Mucosa of stomach (tissue), 1 donor: ENCODE data around the gene PNCK.

ENCODE experiments used
- H3K27me3 ChIP-seq: one replicate; pipeline ENCODE4 v1.7.0; 2013; ENCODE audit warnings: mild to moderate bottlenecking, low read length; ENCODE audit not compliant: control insufficient read depth, insufficient read depth
- H3K36me3 ChIP-seq: one replicate; pipeline ENCODE4 v1.7.0; 2013; ENCODE audit warnings: low read length; ENCODE audit not compliant: control insufficient read depth, insufficient read depth
- H3K4me1 ChIP-seq: one replicate; pipeline ENCODE4 v1.7.0; 2013; ENCODE audit warnings: mild to moderate bottlenecking, low read length; ENCODE audit not compliant: control insufficient read depth, insufficient read depth
- H3K4me3 ChIP-seq: one replicate; pipeline ENCODE4 v1.7.0; 2013; ENCODE audit warnings: low read length
- H3K9ac ChIP-seq: one replicate; pipeline ENCODE4 v1.7.0; 2013; ENCODE audit warnings: mild to moderate bottlenecking, low read length, moderate library complexity
- H3K9me3 ChIP-seq: one replicate; pipeline ENCODE4 v1.7.0; 2013; ENCODE audit warnings: mild to moderate bottlenecking, low read length, moderate library complexity; ENCODE audit not compliant: control insufficient read depth
- donor health status: Pancreatic carcinoma.

PNCK gene

GRCh38 chrX:153638436-153639176 lies 35.0 kb downstream of the PNCK start:
- Histone ChIP-seq H3K9ac (no peak overlapping the region), H3K4me3 (no peak overlapping the region), H3K36me3 (no peaks in the 10 kb centered on the region), H3K9me3 (no peaks in the 10 kb centered on the region), H3K27me3 (peaks cover 22% of the 10 kb centered on the region), H3K4me1 (no peaks in the 10 kb centered on the region)

- Histone ChIP-seq H3K4me1 (no peaks in the 10 kb centered on the region), H3K4me3 (no peak overlapping the region), H3K9me3 (no peaks in the 10 kb centered on the region), H3K36me3 (no peaks in the 10 kb centered on the region), H3K27me3 (peaks cover 16% of the 10 kb centered on the region), H3K9ac (no peak overlapping the region)
Observed at GRCh38 chrX:153638041-153638371, 35.6 kb downstream of the PNCK start.

- Histone ChIP-seq H3K9me3 (no peaks in the 10 kb centered on the region), H3K27me3 (peaks cover 11% of the 10 kb centered on the region), H3K9ac (no peak overlapping the region), H3K4me1 (no peaks in the 10 kb centered on the region), H3K4me3 (no peak overlapping the region), H3K36me3 (no peaks in the 10 kb centered on the region)
Observed at GRCh38 chrX:153637121-153638040, 36.2 kb downstream of the PNCK start.

- Histone ChIP-seq H3K36me3 (no peaks in the 10 kb centered on the region), H3K27me3 (peaks cover 9% of the 10 kb centered on the region), H3K4me1 (no peaks in the 10 kb centered on the region), H3K9me3 (no peaks in the 10 kb centered on the region), H3K4me3 (no peak overlapping the region), H3K9ac (no peak overlapping the region)
Observed at GRCh38 chrX:153636716-153637115, 36.9 kb downstream of the PNCK start.

- H3K9me3 ChIP-seq = no peaks in the 10 kb centered on the region
- no peaks in the 10 kb centered on the region for H3K4me1 ChIP-seq
- no peak overlapping the region for H3K9ac ChIP-seq
- no peak overlapping the region for H3K4me3 ChIP-seq
- no peaks in the 10 kb centered on the region for H3K36me3 ChIP-seq
- H3K27me3 ChIP-seq = peaks cover 4% of the 10 kb centered on the region
Observed at GRCh38 chrX:153635788-153636668, 37.6 kb downstream of the PNCK start.

GRCh38 chrX:153635388-153635787 lies 38.2 kb downstream of the PNCK start:
- Histone ChIP-seq H3K4me1 (no peaks in the 10 kb centered on the region), H3K9ac (no peak overlapping the region), H3K9me3 (no peaks in the 10 kb centered on the region), H3K27me3 (peaks cover 4% of the 10 kb centered on the region), H3K4me3 (no peak overlapping the region), H3K36me3 (no peaks in the 10 kb centered on the region)

- Histone ChIP-seq H3K36me3 (no peaks in the 10 kb centered on the region), H3K27me3 (peaks cover 4% of the 10 kb centered on the region), H3K9ac (no peak overlapping the region), H3K9me3 (no peaks in the 10 kb centered on the region), H3K4me3 (no peak overlapping the region), H3K4me1 (no peaks in the 10 kb centered on the region)
Observed at GRCh38 chrX:153634832-153635231, 38.8 kb downstream of the PNCK start.

GRCh38 chrX:153634236-153634635 lies 39.4 kb downstream of the PNCK start:
- Histone ChIP-seq H3K27me3 (peaks cover 4% of the 10 kb centered on the region), H3K4me3 (no peak overlapping the region), H3K9me3 (no peaks in the 10 kb centered on the region), H3K4me1 (no peaks in the 10 kb centered on the region), H3K9ac (no peak overlapping the region), H3K36me3 (no peaks in the 10 kb centered on the region)

GRCh38 chrX:153633607-153634180 lies 39.9 kb downstream of the PNCK start:
- no peaks in the 10 kb centered on the region for H3K36me3 ChIP-seq
- no peaks in the 10 kb centered on the region for H3K9me3 ChIP-seq
- no peak overlapping the region for H3K9ac ChIP-seq
- no peak overlapping the region for H3K4me3 ChIP-seq
- peaks cover 4% of the 10 kb centered on the region for H3K27me3 ChIP-seq
- H3K4me1 ChIP-seq = no peaks in the 10 kb centered on the region

GRCh38 chrX:153633048-153633447 lies 40.6 kb downstream of the PNCK start:
- Histone ChIP-seq H3K4me1 (no peaks in the 10 kb centered on the region), H3K9me3 (no peaks in the 10 kb centered on the region), H3K36me3 (no peaks in the 10 kb centered on the region), H3K4me3 (no peak overlapping the region), H3K9ac (no peak overlapping the region), H3K27me3 (peaks cover 4% of the 10 kb centered on the region)

GRCh38 chrX:153632595-153632946 lies 41.0 kb downstream of the PNCK start:
- no peak overlapping the region for H3K4me3 ChIP-seq
- H3K27me3 ChIP-seq = peaks cover 4% of the 10 kb centered on the region
- H3K9me3 ChIP-seq = no peaks in the 10 kb centered on the region

More at GRCh38 chrX:153632595-153632946, 41.0 kb downstream of the PNCK start:
- H3K9ac ChIP-seq = no peak overlapping the region
- no peaks in the 10 kb centered on the region for H3K36me3 ChIP-seq
- no peaks in the 10 kb centered on the region for H3K4me1 ChIP-seq
